Glomerular visceral epithelial cell (primary cell): ENCODE measurements around the gene VSTM2B.
"Not testable (repeated sequence)": the region's sequence is repeated elsewhere in the genome, so short reads cannot be mapped to it uniquely, and the experiment has no call there.

Experiments
- DNase-seq: peaks from one replicate; pipeline ENCODE4 v3.0.0-alpha.2; 2016; ENCODE audit errors: extremely low spot score

Gene VSTM2B

GRCh38 chr19:29525901-29526729 lies at the start of gene VSTM2B:
TSS of gene VSTM2B (plus strand) at chr19:29525994. CDS start at chr19:29526584, 590 bp downstream.
- DNase-seq: no peak

DNA sequence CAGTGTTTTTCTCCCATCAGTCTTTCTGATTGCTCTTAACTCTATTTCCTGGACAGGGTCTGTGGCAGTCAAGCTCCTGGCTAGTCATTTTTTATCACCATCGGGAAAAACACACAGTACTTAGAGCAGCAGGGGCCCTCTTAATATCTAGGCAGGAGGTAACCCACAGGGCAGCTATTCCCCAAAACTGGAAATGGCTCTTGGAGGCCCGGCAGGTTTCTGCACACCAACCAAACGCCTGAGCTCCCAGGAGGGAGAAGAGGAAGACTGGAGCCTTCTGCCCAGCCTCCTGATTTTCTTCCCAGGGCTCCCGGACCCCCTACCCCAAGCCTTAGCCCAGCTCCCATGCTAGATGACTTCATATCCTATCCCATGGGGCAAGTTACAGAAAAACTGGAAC lies 49.3 kb upstream of the VSTM2B start:
- DNase-seq: no peak

DNA sequence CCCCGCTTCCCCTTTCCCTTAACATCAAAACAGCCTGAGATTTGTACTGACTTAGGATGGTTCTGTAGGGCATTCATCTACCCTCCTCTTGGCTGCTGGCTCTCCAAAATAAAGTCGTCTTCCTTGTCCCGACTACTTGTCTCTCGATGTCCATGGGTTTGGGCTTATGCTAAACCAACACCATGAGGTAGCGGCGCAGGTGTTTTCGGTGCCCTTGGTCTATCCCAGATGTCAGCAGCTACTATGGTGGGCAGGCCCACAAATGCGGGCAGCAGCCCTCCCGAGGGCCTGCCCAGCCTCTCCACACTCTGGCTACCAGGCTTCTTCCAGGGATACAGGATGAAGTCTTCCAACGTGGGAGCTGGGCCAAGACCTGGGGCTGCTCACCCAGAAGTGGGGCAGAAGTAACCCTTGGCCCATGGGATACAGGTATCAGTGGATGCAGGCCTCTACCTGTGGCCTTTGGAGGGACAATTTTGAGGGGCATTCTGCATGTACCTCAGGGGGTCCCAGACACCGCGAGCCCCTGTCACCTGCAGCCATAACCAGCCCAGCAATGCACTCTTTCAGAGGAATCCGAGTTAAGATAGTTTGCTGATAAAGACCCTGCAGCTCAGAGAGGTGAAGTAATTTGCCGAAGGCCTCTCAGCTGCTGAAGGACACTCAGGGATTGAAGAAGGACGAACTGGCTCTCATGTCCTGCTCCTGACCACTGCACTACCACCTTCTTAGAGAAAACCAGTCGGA lies 47.8 kb upstream of the VSTM2B start:
- DNase-seq: no peak

DNA sequence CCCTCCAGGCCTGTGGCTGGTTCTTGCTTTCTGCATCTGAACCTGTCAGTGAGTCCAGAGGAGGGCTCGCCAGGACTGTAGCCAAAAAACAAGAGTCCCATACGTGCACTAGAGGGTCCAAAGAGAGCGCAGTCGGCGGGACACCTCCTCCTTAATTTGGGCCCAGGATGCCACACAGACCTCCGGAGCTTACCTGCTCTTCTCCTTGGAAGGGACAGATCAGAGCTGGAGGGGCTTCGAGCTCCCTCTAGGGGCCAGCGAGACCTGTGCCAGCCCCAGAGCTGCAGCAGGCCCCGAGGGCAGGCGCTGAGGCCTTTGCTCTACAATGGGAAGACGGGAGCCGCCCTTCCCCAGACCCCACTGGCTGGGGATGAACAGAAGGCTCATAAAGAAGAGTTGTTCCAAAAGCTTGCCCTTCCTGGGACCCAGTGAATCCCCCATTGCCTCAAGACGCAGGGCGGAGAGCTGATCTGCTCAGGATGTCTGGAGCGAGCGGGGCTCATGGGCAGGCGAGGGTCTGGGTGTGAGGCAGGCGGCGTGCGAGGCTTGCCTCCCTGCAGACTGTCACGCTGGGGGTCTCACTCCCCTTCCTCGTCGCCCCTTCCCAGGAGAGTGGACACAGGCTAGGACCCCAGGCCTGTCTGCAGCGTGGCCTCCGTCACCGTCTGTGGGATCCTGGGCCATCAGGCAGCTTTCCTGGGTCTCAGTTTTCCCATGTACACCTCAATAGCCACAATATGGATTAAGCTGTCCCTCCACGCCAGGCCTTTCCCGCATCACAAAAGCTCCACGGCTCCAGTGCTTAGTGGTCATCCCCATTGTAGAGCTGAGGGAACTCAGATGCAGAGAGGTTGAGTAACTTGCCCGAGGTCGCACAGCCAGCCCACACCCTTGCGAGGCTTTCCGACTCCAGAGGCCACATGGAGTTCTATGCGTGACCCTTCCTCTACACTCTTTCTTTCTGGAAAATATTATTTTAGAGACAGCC lies 46.9 kb upstream of the VSTM2B start:
- DNase-seq: no peak

DNA sequence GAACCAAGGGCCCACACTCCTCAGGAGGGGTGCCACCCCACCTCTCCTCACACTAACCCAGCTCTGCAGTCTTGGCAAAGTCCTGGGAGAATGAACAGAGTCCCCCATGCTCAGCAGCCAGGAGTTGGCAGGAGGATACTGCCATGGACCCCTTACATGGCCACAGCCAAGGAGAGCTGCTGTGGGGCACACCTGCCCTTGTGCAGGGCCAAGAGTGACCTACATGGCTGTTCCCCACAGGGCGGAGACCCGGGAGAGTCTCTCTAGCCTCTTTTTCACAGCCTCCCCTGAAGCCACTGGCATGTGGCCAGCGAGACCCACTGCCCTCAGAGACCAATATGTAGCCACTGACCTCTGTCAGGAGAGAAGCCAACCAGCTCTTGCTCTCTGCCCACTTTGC lies 45.9 kb upstream of the VSTM2B start:
- DNase-seq: no peak

GRCh38 chr19:29480507-29480906 lies 45.3 kb upstream of the VSTM2B start:
- DNase-seq: no peak

- no peak for DNase-seq
Measured at GRCh38 chr19:29482855-29483640, 42.7 kb upstream of the VSTM2B start.

DNA sequence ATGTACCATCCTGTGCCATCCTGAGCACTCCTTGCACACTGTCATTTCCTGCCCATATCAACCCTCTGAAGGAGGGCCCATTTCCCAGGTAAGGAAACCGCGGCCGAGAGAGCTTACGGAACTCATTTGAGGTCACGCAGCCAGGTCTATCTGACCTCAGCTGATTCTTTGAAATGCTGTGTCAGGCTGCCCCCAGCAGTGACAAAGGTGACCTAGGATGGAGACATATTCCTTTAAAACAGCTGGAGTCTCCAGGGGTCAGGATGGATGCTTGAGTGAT lies 42.2 kb upstream of the VSTM2B start:
- DNase-seq: no peak

DNA sequence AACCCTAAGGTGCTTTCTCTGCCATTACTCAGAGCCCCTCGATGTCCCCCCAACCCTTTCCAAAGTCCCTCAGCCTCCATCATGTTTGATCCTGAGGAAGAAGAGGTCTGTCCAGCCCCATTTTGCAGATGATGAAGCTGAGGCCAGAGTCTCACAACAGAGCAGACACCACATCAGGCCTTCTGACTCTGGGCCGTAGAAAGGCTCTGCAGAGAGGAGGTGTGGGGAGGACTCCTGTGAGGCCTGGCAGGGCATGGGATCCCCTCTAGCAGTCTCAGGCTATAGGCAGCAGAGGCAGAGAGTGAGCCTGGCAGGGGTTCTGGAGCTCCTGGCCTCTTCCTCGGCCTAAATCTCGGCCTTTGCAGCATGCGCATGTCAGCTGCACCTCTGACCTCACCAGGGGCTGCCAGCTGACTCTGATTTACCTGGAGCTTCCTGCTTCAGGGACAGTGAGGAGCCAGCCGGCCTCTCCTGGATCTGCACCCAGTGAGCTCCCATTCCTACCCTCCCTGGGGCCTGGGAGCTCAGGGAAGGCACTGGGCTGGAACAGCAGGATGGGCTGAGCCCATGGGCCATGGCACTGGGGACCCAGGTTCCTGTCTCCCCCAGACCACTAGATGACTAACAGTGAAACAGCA lies 41.7 kb upstream of the VSTM2B start:
- DNase-seq: no peak

GRCh38 chr19:29484876-29485275 lies 40.9 kb upstream of the VSTM2B start:
- DNase-seq: no peak

- no peak for DNase-seq
Measured at GRCh38 chr19:29485293-29485692, 40.5 kb upstream of the VSTM2B start.

DNA sequence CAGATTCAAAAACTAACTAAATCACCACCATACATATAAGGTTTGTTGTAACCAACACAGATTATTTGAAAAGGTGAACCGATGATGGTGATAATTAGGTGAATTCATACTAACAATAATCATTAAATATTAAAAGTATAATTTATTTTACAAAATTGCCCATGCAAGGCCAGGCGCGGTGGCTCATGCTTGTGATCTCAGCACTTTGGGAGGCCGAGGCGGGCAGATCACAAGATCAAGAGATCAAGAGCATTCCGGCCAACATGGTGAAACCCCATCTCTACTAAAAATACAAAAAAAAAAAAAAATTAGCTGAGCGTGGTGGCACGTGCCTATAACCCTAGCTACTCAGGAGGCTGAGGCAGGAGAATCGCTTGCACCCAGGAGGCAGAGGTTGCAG lies 38.8 kb upstream of the VSTM2B start:
- not testable (repeated sequence) for DNase-seq

DNA sequence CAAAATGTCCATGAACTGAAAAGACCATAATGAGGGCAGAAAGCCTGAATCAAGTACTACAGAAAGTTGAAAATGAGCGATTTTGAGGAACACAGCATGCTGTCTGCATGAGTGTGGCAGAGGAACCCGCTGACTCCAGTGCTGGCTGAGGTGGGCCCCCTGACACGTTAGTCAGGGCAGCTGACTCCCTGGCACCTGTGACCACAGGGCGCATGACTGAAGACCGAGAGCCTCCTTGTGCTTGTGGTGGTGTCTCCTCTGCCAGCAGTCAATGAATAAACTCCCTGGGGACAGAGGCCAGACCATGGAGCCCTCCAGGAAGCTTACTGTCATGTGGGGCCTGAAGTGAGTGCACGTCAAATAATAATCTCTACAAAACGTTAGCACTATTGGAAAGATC lies 38.4 kb upstream of the VSTM2B start:
- DNase-seq: no peak

DNA sequence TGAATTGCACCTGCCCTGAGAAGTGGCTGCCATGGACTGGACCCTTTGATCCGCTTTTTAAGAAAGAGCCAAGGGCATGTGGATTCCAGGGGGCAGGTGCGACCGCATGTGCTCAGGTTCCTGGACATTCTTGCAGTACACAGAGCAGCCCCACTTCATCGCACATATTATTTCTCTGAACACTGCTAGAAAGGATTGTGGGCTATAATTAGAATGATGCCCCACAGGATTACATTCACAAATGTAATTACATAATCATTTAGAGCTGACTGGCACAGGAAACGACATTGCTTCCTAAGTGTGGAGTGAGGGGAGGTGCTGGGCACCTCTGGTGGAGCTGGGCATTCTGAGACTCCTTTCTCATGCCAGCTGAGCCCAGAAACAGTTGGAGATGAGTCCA lies 37.5 kb upstream of the VSTM2B start:
- DNase-seq: no peak

GRCh38 chr19:29489172-29489951 lies 36.4 kb upstream of the VSTM2B start:
- DNase-seq: no peak

DNA sequence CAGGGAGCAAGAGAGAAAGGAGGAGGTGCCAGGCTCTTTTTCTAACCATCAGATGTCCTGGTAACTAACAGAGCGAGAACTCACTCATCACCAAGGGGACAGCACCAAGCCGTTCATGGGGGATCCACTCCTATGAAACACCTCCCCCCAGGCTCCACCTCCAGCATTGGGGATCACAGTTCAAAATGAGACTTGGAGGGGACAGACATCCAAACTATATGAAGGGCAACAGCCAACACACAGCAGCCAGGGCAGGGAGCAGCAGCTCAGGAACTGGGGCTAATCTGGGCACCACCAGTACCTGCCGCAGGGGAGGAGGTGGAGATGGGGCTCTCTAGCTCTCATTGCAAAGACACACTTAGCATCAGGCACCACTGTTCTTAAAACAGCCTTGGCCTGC lies 34.3 kb upstream of the VSTM2B start:
- DNase-seq: no peak

- no peak for DNase-seq
Measured at GRCh38 chr19:29491995-29492577, 33.7 kb upstream of the VSTM2B start.

DNA sequence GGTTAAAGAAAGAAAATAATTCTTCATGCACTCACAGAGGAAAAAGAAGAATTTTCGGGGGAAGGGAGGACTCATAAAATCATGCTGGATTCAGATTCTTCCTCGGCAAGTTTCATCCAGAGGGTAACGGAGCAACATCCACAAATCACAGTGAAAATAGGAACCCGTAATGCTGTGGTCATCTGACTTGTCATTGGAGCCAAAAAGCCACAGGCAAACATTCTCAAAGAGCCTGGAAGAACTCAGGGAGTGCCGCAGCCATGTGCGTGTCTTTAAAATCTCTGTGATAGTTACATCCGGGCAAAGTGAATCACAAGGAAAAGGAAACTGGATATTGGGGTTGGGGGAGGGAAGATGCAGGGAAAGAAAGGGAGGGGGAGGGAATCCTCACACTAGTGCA lies 33.0 kb upstream of the VSTM2B start:
- DNase-seq: no peak

- no peak for DNase-seq
Measured at GRCh38 chr19:29495091-29495490, 30.7 kb upstream of the VSTM2B start.
